Vagina (tissue), 2 donors: ENCODE measurements around the gene MRPL1.

ENCODE experiments used
- POLR2A ChIP-seq, 2 donors: fragments of 450-650 bp; IDR thresholded peaks; one replicate each; pipeline ENCODE4 v1.6.1; 2017; ENCODE audit warnings: antibody characterized with exemption in 2 of 2, mild to moderate bottlenecking in 2 of 2, moderate library complexity in 2 of 2
- TF ChIP-seq, protein P1 (sequence below), 3 experiments: fragments of 450-650 bp in 2 of 3; fragments of 200-600 bp in 1 of 3; sonication (generic) in 1 of 3; IDR thresholded peaks; one replicate each; pipeline ENCODE4 v1.5.1; 2017 to 2019; ENCODE audit warnings: antibody characterized with exemption in 3 of 3, mild to moderate bottlenecking in 2 of 3, moderate library complexity in 2 of 3

- TF ChIP-seq, protein P1, sequence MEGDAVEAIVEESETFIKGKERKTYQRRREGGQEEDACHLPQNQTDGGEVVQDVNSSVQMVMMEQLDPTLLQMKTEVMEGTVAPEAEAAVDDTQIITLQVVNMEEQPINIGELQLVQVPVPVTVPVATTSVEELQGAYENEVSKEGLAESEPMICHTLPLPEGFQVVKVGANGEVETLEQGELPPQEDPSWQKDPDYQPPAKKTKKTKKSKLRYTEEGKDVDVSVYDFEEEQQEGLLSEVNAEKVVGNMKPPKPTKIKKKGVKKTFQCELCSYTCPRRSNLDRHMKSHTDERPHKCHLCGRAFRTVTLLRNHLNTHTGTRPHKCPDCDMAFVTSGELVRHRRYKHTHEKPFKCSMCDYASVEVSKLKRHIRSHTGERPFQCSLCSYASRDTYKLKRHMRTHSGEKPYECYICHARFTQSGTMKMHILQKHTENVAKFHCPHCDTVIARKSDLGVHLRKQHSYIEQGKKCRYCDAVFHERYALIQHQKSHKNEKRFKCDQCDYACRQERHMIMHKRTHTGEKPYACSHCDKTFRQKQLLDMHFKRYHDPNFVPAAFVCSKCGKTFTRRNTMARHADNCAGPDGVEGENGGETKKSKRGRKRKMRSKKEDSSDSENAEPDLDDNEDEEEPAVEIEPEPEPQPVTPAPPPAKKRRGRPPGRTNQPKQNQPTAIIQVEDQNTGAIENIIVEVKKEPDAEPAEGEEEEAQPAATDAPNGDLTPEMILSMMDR (IDR thresholded peaks at IDR 0.05): no peak
- TF ChIP-seq POLR2A (IDR thresholded peaks at IDR 0.05): no peak
Observed at GRCh38 chr4:77877771-77878565, 15.3 kb downstream of the MRPL1 start.
